GM19238 (cell line): ENCODE results near the gene RSPH1.

Experiments used
- DNase-seq: peaks from one replicate; pipeline ENCODE4 v3.0.0; 2011; ENCODE audit warnings: low spot score; ENCODE audit not compliant: insufficient read length

RSPH1 gene

DNA sequence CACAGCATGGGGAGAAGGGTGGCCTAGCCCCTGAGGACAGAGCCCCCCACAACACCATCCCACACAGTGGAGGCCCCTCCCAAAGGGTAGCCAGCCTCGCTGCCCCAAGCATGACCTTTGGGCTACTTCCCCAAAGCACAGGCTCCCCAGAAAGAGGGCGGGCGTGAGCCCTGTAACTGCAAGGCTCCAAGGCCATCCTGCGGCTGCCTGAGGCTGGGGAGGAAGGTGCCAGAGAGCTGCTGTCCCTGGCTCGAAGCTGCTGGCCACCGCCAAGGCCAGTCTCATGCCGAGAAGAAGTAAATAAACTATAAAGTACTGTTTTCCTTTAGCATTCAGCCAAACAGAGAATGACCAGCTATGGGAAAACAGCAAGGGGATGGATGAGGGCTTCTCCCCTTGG, 64.8 kb downstream of the RSPH1 start:
- no peak for DNase-seq

DNA sequence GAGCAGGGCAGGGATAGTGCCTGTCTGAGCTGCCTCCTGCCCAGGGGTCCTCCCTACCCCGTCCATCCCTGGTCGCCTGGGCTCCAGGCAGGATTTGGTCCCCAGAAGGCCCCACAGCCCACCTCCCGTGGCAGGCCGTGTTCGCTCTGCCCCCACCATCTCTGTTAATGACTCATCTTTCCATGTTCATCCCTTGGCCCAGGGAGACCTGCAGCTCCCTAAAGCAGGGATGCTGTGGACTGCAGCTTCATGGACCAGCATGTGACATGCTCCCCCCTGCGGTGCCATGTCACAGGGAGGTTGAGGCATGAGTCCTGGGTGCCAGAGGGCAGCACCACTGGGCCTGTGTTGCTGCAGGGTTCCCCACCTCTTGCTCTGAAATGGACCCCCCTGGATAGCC, 65.5 kb downstream of the RSPH1 start:
- DNase-seq = no peak

DNA sequence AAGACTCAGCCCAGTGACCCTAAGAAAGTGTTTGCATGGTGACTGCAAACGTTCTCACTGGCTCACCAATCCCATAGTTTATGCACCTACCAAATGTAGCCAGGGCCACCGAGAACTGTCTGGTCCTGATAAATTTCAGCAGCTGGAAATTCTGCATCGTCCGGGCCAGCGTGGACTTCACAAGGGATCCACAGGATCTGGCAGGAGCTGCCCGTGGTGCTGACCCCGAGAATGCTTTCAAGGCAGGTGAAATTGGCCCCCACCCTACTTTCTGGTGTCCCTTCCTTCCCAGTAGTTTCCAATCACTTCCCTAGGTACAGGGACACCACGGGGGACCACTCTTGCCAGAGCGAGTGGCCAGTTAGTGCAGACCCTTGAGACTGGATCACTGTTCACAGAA, 66.2 kb downstream of the RSPH1 start:
- DNase-seq = no peak

DNA sequence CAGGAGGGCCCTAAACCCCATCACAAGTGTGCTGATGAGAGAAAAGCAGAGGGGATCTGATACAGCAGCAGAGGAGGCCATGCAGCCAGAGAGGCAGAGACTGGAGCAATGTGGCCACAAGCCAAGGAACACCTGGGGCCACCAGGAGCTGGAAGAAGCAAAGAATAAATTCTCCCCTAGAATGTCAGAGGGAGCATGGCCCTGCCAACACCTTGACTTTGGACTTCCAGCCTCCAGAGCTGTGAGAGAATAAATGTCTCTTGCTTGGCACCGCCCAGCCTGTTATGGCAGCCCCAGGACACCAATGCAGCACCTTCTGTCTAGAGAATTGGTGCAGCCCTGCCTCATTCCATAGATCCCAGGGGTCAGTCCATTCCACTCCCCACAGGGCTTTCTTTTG, 67.0 kb downstream of the RSPH1 start:
- DNase-seq = no peak

DNA sequence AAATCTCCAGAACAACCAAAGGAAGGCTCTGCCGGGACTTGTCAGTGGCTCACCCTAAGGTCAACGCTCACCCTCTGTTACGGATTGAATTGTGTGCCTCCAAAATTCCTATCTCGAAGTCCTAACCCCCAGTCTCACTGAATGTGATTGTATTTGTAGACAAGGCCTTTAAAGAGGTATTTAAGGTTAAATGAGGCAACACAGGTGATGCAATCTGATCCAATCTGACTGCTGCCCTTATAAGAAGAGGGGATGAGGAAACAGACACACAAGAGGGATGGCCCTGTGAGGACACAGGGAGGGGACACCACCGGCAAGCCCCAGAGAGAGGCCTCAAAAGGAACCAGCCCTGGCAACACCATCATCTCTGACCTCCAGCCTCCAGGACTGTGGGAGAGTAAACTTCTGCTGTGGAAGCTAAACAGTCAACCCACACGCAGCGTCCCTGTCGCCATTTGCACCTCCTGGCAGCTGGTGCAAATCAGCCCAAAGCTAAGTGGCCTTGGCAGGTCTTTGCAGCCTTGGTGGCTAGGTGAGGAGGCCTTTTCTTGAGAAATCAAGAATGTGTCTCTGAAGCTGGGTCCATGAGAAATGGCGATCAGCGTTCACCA, 68.1 kb downstream of the RSPH1 start:
- no peak for DNase-seq

DNA sequence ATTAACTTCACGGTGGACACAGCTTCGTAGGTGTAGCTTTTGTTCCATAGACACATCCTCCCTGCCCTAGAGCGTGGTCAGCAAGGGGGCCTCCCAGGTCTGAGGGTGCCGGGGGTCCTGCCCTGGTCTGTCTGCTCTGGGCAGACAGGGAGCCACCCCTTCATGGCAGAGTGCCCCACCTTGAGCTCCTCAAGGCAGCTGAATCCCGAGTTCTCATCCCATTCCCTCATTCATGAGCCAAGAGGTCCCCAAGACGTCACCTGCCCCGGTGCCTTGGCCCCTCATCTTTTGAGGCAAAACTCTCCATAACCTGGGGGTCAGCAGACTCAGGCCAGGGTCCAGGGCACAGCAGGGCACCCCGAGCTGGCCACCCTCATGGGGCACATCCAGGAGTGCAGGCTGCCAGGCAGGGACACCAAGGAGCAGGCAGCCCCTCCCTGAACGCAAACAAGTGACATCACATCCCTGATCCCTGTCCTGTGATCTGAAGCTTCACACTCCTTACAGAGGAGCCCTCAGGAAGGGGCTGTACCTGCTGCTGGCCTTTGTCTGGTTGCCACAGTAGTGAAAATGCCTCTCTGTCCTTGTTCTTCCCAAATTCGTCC, 69.0 kb downstream of the RSPH1 start:
- DNase-seq = no peak

DNA sequence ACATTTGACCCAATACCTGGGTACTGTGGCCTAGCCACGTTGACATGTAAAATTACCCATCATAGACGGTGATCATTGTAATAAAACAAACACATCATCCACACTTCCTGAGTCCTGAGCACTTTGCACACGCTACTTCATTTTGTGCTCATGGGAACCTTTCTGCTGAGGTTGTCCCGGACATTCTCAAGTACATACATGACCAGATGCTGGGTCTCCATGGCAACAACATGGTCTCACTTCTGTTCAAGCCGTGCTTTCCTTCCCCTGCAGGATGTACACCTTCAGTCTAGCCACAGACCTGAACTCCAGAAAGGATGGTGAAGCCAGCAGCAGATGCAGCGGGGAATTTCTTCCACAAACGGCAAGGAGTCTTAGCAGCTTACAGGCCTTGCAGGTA, 69.6 kb downstream of the RSPH1 start:
- no peak for DNase-seq

DNA sequence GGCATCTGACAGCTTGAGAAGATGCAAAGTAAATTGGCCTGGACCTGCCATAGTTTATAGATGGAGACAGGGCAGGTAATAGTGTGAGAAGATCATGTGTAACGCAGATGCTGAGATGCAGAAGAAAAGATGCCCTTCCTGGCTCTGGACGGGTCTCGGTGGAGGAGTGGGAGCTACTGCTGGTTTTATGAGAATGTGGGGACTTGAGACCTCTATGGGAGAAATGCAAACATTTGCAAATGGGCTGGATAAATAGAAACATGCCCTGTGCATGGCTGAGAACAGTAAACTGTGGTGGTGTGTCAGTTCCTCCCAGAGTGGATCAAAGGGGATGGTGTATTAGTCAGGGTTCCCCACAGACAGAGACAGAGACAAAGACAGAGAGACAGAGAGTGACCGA, 70.4 kb downstream of the RSPH1 start:
- no peak for DNase-seq

DNA sequence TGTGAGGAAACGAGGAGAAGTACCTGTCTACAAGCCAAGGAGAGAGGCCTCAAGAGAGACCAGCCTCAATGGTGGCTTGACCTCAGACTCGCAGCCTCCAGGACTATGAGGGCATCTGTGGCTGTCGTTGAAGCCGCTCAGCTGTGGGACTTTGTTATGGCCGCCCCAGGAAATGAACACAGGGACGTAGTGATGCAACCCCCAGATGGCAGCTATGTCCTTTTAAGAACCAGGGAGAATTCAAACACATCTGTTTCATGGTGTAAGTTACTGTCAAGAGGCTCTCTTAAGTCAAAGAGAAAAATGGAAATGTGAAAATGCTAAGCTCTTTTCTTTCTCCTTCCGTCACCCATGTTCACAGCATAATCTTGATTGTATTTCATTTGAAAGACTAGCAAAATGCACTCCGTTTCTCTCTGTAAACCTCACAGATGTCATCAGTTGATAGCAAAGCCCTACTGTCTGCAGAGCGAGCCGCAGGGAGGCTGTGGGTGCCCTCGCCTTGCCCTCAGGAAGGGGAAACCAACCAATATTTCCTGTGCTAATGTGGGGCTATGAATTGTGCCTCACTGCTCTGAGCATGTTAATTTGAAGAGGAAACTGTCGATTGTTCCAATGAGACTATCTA, 71.0 kb downstream of the RSPH1 start:
- DNase-seq = no peak

DNA sequence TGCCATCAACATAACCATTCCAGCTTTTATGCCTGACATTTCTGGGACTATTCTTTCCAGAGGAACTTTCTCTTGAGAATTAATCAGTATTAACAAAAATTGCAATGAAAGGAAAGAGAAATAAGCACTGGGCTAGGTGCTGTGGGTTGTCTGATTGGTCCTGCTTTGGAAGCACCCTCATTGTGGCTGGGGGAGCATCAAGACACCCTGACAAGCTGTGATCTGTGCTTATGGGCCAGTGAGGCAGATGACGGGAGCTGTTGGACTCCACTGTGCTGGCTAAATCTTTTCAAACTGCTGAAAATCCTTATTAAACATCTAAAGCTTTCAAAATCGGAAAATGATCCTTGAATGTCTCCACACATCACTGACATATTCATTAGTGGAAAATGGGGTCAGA, 72.3 kb downstream of the RSPH1 start:
- no peak for DNase-seq

DNA sequence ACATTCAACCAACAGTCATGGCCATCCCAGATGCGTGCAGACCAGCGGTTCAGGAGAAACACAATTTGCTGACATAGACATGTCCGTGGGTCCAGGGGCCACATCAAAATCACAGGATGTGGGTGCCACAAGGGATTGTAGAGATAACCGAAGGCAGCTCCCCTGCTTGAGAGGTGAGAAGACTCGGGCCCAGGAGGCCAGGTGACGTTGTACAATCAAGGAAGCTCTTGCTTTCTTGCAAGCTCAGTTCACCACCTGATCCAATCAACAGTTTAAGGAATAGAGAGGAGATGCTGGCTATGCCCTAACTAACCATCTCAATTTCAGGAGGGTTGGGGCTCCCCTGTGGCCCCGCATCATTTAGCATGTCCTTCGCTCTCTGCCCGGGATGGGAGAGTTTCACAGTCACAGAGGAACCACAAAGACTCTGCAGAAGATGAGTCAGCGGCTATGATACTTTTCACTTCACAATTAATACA, 72.8 kb downstream of the RSPH1 start:
- no peak for DNase-seq
